SHP77 (cell line): ENCODE results near the gene BARD1.
"Not testable (repeated sequence)": the region's sequence is repeated elsewhere in the genome, so short reads cannot be mapped to it uniquely, and the experiment has no call there.

Experiments used
- DNase-seq, 2 experiments: peaks; one replicate each; lab custom pipeline; 2025; lab: John Stamatoyannopoulos, UW

Gene BARD1

DNA sequence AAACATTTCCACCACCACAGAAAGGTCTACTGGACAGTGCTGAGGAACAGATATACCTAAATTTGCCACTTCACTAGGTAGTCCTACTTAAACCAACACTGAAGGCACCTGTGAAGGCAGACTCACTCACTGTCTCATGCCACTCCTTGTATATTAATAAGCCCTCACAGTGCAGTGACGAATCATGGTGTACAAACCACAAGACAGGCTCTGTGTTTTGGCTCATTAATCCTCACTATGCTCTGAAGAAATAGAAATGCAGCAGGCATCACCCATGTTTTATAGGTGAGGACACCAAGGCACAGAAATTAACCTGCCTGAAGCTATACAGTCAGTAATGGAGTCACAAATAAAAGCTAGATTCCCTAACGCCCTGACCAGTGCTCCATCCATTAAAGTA lies 44.3 kb downstream of the BARD1 start:
- no peak for DNase-seq

DNA sequence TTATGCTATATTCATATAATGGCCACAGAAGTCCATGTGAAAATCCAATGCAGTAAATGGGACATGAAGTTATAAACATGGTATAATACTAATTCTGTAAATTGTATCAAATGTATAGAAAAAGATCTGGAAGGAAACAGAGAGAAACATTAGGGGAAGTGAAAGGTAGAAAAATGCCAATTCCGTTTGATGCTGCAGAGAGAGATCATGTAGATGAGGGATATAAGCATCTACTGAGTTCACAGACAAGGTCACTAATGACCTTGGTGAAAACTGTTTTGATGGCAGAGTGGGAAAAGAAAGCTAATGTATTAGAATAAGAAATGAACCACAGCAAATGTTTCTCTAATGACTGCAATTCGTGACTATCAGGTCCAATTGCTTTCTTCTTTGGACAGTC lies 56.0 kb downstream of the BARD1 start:
- no peak for DNase-seq

- DNase-seq: no peak
Measured at GRCh38 chr2:214750529-214750928, 59.0 kb downstream of the BARD1 start.

DNA sequence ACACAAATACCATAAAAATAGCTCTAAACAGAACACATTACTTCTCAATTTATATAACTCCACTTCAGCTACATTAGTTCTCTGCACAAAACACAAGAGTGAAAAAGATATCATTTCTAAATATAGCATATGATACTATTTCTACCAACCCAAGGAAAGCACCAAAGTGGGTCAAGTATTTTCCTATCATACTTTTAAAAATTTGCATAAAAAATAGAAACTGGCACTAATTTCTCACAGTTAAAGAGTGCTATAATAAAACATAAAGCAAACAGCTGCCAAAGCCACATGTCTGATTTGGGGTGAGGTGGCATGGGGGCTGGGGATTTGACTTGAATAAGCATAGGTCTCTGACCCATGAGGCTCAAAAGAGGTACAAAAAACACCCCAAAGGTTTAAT lies 61.5 kb downstream of the BARD1 start:
- DNase-seq: no peak

GRCh38 chr2:214742119-214742518 lies 67.4 kb downstream of the BARD1 start:
- no peak for DNase-seq

- no peak for DNase-seq
Measured at GRCh38 chr2:214740867-214741395, 68.6 kb downstream of the BARD1 start.

DNA sequence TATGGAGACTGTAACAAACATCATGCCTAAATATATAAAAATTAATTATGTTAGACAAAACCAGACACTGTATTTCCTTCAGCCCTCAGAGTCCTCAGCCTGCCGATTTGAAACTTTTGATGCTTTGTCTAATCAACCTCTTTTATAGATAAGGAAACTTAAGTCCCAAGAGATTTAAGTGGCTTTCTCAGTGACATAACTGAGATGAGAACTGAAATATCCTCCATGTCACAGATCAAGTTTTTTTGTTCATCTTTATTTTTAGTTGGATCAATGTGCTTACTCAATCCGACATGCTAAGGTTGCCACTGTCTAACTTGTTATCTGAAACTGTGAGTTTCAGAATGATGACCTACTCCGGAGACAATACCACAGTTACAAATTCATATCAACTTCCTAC lies 72.3 kb downstream of the BARD1 start:
- DNase-seq: no peak

DNA sequence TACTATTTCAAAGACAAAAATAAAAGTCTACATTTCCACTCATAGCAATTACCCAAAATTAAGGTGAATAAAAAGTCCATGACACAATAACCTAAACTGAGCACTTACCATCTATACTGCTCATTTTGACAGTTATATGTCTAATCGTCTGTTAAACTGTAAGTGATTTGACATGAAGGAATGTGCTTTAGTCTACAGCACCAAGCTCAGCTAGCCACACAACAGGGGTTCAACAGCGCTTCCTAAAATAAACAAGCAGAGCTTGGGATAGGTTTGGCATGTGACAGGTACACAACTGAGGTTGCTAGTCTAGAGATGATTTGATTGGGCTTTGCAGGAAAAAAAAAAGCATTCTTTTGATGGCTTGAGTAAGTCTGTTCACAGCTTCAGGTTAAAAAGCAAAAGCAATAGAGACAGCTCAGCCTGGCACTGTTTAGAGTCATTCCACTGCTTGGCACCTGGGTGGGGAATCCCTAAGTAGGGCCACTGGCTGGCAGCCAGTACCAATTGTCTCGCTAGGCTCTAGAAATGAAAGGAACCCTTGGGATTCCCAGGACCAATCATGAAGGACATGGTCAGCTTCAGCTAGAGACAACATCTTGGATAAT lies 78.6 kb downstream of the BARD1 start:
- no peak for DNase-seq

DNA sequence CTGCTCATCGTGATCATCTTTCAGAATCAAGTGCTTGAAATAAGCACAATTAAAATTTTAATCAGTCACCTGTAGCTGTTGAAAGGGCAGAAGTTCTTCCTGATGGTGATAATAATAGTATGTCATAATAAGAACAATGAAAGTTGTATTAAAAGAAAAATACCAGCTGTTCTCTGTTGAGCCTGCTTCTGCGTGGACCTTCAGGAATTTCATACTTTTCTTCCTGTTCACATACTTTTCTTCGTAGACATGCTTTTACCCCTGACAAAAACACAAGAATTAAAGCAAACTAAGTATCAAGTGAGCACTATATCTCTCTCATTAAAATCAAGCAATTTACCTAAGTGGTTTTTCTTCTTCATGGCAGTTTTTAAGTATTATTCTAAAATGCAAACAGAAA lies 79.2 kb downstream of the BARD1 start:
- no peak for DNase-seq

GRCh38 chr2:214724741-214725140 lies 84.7 kb downstream of the BARD1 start:
- DNase-seq: no peak

DNA sequence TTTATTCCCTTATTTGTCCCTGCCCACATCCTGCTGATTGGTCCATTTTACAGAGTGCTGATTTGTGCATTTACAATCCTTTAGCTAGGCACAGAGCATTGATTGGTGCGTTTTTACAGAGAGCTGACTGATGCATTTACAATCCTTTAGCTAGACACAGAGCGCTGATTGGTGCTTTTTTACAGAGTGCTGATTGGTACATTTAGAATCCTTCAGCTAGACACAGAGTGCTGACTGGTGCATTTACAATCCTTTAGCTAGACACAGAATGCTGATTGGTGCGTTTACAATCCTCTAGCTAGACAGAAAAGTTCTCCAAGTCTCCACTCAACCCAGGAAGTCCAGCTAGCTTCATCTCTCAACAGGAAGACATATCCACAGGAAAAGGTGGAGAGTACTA lies 91.6 kb downstream of the BARD1 start:
- not testable (repeated sequence) for DNase-seq

DNA sequence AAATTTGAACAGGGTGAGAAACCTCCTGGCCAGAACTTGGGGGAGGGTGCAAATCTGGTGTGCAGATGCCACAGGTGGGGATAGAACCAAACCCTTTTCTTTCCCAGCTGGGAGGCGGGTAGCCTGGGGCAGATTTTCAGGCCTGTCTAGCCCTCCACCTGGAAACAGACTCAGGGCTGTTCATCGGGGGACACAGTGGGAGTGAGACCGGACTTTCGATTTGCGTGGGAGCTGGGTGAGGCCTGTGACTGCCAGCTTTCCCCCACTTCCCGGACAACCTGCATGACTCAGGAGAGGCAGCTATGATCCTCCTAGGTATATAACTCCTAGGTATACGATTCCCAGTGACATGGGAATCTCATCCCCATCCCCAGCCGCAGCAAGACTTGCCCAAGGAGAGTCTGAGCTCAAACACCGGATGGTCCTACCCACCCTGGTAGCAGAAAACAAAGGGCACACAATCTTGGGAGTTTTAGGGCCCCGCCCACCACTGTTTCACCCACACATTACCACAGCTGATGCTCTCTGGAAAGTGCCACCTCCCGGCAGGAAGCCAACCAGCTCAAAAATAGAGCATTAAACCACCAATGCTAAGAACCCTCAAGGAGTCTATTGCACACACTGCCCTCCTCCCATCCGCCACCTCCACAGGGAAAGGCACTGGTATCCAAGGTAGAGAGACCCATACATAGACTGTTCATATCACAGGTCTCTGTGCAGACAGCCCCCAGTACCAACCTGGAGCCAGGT lies 92.5 kb downstream of the BARD1 start:
- no peak for DNase-seq

DNA sequence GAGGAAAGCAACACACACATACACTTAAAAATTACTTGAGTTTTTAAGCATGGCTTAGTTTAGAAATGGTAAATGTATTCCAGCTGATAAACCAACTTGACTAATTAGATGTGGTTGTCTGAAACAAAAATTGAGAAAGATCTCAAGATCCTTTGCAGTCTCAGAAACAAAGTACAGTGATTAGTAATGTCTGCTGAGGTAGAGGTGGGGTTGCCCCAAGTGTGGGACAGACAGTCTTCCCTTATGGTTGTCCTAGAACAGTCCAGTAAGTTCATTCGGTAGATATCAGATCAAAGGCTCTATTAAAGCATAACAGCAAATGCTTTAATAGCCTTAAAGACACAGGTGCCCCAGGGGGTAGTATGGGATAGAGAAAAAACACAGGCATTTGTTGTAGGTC lies 94.5 kb downstream of the BARD1 start:
- no peak for DNase-seq

DNA sequence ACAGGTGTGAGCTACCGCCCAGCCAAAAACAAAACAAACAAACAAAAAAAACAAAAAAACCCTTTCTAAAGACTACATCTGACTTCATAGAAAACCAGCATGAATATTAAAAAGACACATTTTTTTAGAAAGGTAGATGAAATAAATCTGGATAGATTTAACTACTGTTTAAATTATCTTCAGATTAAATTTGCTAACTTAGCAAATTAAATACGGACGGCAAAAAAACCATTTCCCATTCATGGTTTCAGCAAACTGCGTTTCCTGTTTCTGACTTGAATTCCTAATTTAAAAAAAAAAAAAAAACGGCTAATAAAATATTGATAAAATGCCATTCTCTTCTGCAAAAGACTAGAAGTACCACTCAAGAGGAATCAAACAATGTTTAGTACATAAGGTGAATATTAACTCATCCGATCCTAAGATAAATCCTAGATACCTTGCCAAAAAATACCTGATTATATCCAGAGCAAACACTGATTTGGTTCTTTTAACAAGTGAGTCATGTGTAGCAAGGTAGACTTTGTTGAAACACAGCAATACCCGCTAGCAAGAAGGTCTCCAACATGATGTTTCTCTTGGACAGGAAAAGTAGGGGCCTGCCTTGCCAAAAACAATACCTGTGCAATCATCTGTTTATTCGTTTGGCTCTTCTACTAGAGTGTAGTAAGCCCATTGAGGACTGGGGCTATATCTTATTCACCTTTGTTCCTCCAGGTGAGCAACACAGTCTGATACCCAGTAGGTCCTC lies 96.2 kb downstream of the BARD1 start:
- no peak for DNase-seq

DNA sequence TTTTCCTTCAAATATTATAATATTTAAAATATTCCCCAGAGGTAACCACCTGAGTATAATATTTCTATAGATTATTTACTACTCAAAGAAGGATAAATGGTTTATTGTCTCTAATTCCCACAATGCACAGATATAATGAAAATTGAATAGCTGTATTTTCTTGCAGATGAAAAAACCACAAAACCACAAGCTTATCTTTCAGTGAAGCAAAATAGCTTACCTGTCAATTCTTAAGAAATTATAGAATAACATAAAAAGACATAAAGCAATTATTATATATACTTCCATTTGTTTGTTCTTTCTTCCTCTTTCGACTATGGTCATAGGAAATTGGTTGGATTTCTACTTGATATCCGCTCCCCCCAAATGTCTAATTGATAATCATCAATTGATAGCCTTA lies 98.8 kb downstream of the BARD1 start:
- DNase-seq: no peak

- DNase-seq: no peak
Measured at GRCh38 chr2:214706986-214707385, 102.5 kb downstream of the BARD1 start.

- no peak for DNase-seq
Measured at GRCh38 chr2:214699236-214699635, 110.2 kb downstream of the BARD1 start.

- no peak for DNase-seq
Measured at GRCh38 chr2:214696681-214697080, 112.8 kb downstream of the BARD1 start.

- no peak for DNase-seq
Measured at GRCh38 chr2:214695789-214696188, 113.7 kb downstream of the BARD1 start.

- not testable (repeated sequence) for DNase-seq
Measured at GRCh38 chr2:214683557-214683956, 125.9 kb downstream of the BARD1 start.

- no peak for DNase-seq
Measured at GRCh38 chr2:214679736-214680135, 129.7 kb downstream of the BARD1 start.

DNA sequence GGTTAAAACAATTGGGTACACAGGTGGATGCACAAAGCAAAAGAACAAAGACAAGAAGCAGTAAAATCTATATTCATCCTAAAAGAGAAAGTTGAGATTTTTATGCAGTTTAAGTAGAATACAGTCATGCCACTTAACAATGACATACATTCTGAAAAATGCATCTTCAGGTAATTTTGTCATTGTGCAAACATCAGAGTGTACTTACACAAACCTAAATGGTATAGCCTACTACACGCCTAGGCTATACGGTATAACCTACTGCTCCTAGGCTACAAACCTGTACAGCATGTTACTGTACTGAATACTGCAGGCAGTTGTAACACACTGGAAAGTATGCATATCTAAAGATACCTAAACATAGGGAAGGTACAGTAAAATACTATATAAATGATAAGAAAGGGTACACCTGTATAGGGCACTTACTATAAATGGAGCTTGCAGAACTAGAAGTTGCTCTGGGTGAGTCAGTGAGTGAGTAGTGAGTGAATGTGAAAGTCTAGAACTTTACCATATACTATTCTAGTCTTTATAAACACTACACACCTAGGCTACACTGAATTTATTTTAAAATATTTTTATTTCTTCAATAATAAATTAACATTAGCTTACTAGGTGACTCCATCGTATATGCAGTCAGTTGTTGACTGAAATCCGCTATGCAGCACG lies 132.9 kb downstream of the BARD1 start:
- no peak for DNase-seq
